Uterus (tissue), 4 donors: ENCODE data around the gene DOCK1. TPM values are rescaled to one million over a fixed set of nuclear protein-coding genes. Genes with fewer than 3 reads are reported as not detected.

Experiments used
- DNase-seq, 2 donors: peaks; one replicate each; pipeline ENCODE4 v3.0.0-alpha.2; 2019 to 2020
- H3K27ac ChIP-seq, 2 donors: fragments of 200-600 bp; sonication (generic); 1 replicate in 1 of 2; 2 replicates in 1 of 2; pipeline ENCODE4 v1.5.1; 2016 to 2018
- H3K27me3 ChIP-seq, 2 donors: fragments of 200-600 bp; sonication (generic); one replicate each; pipeline ENCODE4 v1.5.1; 2018 to 2019; ENCODE audit warnings: control low read depth in 1 of 2
- H3K36me3 ChIP-seq, 2 donors: fragments of 200-600 bp; sonication (generic); one replicate each; pipeline ENCODE4 v1.5.1; 2019; ENCODE audit warnings: control low read depth in 1 of 2
- H3K4me1 ChIP-seq, 2 donors: fragments of 200-600 bp; sonication (generic); one replicate each; pipeline ENCODE4 v1.5.1; 2018 to 2019; ENCODE audit warnings: control low read depth in 1 of 2
- H3K4me3 ChIP-seq, 2 donors: fragments of 200-600 bp; sonication (generic); 1 replicate in 1 of 2; 2 replicates in 1 of 2; pipeline ENCODE4 v1.5.1; 2018 to 2019; ENCODE audit warnings: mild to moderate bottlenecking in 1 of 2
- H3K9me3 ChIP-seq, 2 donors: fragments of 200-600 bp; sonication (generic); one replicate each; pipeline ENCODE4 v1.5.1; 2019; ENCODE audit warnings: control low read depth in 1 of 2
- CTCF ChIP-seq, 4 experiments: fragments of 200-600 bp in 2 of 4; fragments of 450-650 bp in 2 of 4; sonication (generic) in 2 of 4; IDR thresholded peaks; one replicate each; pipeline ENCODE4 v1.5.1; 2016 to 2019; ENCODE audit warnings: antibody characterized with exemption in 4 of 4, mild to moderate bottlenecking in 2 of 4, moderate library complexity in 1 of 4
- POLR2A ChIP-seq, 2 donors: fragments of 450-650 bp; IDR thresholded peaks; one replicate each; pipeline ENCODE4 v1.6.1; 2016; ENCODE audit warnings: antibody characterized with exemption in 2 of 2, mild to moderate bottlenecking in 1 of 2, moderate library complexity in 1 of 2
- intact Hi-C: fragments of 100-400 bp; cut with DNase I; formaldehyde crosslinking; loops from one replicate; pipeline ENCODE4 v1.15.1; 2023; ENCODE audit warnings: low total_unique reads
- total RNA-seq, 4 donors: library from RNA; depleted of rRNA in 3 of 4; stranded (reverse); fragments of >200 nt in 3 of 4; gene quantifications; one replicate each; pipeline versions ENCODE4 v1.1.0 to v1.2.4, GENCODE V29; 2014 to 2023
- donor health status: DM: yes; HTN: yes; CAD: no.

The DOCK1 gene
- total RNA-seq, 4 donors from 2014 or later: 15.6 to 130 (median 65.0) TPM

GRCh38 chr10:127133225-127133624, 228.0 kb downstream of the DOCK1 start:
- no peak overlapping the region for H3K4me3 ChIP-seq
- TF ChIP-seq CTCF (IDR thresholded peaks at IDR 0.05): no peak
- TF ChIP-seq POLR2A (IDR thresholded peaks at IDR 0.05): no peak
- no peaks in the 10 kb centered on the region for H3K9me3 ChIP-seq
- H3K27ac ChIP-seq: no peak overlapping the region
- no peaks in the 10 kb centered on the region for H3K4me1 ChIP-seq
- DNase-seq: no peak
- H3K27me3 ChIP-seq: no peaks in the 10 kb centered on the region
- intact Hi-C loops: no loop called here
- no peaks in the 10 kb centered on the region for H3K36me3 ChIP-seq

GRCh38 chr10:127133672-127134500, 228.7 kb downstream of the DOCK1 start:
- DNase-seq: no peak
- Histone ChIP-seq H3K27me3 (no peaks in the 10 kb centered on the region), H3K36me3 (no peaks in the 10 kb centered on the region), H3K9me3 (no peaks in the 10 kb centered on the region), H3K4me1 (no peaks in the 10 kb centered on the region), H3K27ac (no peak overlapping the region), H3K4me3 (no peak overlapping the region)
- TF ChIP-seq POLR2A (IDR thresholded peaks at IDR 0.05) (no peak), CTCF (IDR thresholded peaks at IDR 0.05) (no peak)
- intact Hi-C loops: no loop called here

- no peaks in the 10 kb centered on the region for H3K27me3 ChIP-seq
- H3K27ac ChIP-seq: no peak overlapping the region
- H3K9me3 ChIP-seq: no peaks in the 10 kb centered on the region
- DNase-seq: no peak
- TF ChIP-seq POLR2A (IDR thresholded peaks at IDR 0.05): no peak
- no peak for TF ChIP-seq CTCF (IDR thresholded peaks at IDR 0.05)
- intact Hi-C loops: no loop called here
- H3K36me3 ChIP-seq: no peaks in the 10 kb centered on the region
- no peak overlapping the region for H3K4me3 ChIP-seq
- H3K4me1 ChIP-seq: no peaks in the 10 kb centered on the region
Measured at GRCh38 chr10:127135844-127136577, 230.8 kb downstream of the DOCK1 start.

GRCh38 chr10:127137391-127137790, 232.2 kb downstream of the DOCK1 start:
- DNase-seq: no peak
- no peaks in the 10 kb centered on the region for H3K36me3 ChIP-seq
- H3K27me3 ChIP-seq: no peaks in the 10 kb centered on the region
- no peak overlapping the region for H3K27ac ChIP-seq
- TF ChIP-seq POLR2A (IDR thresholded peaks at IDR 0.05): no peak
- TF ChIP-seq CTCF (IDR thresholded peaks at IDR 0.05): no peak
- H3K9me3 ChIP-seq: no peaks in the 10 kb centered on the region
- H3K4me3 ChIP-seq: no peak overlapping the region
- no peaks in the 10 kb centered on the region for H3K4me1 ChIP-seq
- intact Hi-C loops: no loop called here

- DNase-seq: no peak
- intact Hi-C loops: no loop called here
Measured at GRCh38 chr10:127142136-127142535, 236.9 kb downstream of the DOCK1 start.

More at GRCh38 chr10:127142136-127142535, 236.9 kb downstream of the DOCK1 start:
- Histone ChIP-seq H3K27ac (no peak overlapping the region), H3K4me3 (no peak overlapping the region), H3K9me3 (no peaks in the 10 kb centered on the region), H3K27me3 (no peaks in the 10 kb centered on the region), H3K4me1 (no peaks in the 10 kb centered on the region), H3K36me3 (no peaks in the 10 kb centered on the region)
- no peak for TF ChIP-seq POLR2A (IDR thresholded peaks at IDR 0.05)
- no peak for TF ChIP-seq CTCF (IDR thresholded peaks at IDR 0.05)
